NCI-H1105 (cell line): ENCODE measurements around the gene NT5E.

ENCODE experiments used
- DNase-seq: peaks from one replicate; lab custom pipeline; 2025; lab: John Stamatoyannopoulos, UW

Gene NT5E

GRCh38 chr6:85421972-85422371 lies 27.9 kb upstream of the NT5E start:
- DNase-seq: no peak

- DNase-seq: no peak
Observed at GRCh38 chr6:85422996-85423395, 26.9 kb upstream of the NT5E start.

- no peak for DNase-seq
Observed at GRCh38 chr6:85424981-85425380, 24.9 kb upstream of the NT5E start.

DNA sequence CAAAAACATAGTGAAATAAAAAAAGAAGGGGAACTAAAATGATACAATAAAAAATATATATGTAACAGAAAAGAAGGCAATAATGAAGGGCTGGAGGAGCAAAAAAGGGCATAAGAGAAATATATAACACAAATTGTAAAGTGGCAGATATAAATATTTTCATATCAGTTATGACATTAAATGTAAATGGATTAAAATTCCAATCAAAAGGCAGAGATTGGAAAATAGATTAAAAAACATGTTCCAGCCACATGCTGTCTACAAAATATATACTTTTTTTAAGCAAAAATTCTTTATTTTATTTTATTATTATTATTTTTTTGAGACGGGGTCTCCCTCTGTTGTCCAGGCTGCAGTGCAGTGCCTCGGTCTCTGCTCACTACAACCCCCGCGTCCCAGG lies 23.9 kb upstream of the NT5E start:
- no peak for DNase-seq

DNA sequence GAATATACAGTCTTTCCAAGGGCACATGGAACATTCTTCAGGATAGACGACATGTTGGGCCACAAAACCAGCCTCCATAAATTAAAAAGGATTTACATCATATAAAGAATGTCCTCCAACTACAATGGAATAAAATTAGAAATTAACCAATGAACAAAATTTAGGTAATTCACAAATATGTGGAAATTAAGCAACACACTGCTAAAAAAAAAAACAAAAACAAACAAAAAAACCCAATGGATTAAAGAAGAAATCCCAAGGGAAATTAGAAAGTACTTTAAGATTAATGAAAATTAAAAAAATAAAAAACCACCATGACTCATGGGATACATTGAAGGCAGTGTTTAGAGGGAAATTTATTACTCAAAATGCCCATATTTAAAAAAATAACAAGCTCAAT lies 21.4 kb upstream of the NT5E start:
- no peak for DNase-seq

DNA sequence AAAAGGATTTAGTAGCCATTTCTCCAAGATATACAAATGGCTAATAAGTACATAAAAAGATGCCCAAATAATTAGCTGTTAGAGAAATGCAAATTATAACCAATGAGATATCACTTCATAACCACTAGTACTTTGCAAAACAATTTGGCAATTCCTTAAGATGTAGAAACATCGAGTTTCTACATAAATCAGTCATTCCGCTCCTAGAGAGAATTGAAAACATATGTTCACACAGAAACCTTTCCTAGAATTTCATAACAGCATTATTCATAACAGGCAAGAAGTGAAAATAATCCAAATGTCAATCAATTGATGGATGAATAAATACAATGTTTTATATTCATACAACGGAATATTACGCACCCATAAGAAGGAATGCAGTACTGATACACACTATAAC lies 20.5 kb upstream of the NT5E start:
- DNase-seq: no peak

DNA sequence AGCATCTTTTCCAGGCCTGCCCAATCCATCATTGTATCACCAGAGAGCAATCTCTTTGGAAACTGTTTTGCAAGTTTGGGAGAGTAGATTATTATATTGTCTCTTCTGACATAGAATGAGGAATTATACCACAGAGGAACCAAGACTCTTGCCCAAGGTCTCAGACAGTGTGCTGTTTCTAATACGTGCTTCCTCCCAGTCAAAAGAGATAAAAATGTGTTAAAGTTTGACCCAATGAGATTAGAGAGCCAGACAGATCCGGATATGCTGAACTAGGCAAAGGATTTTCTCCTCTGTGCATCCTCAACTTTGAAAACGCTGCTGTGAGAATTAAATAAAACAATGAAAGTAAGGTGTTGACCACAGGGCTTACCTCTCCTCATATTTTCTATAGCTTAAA lies 18.6 kb upstream of the NT5E start:
- DNase-seq: no peak

DNA sequence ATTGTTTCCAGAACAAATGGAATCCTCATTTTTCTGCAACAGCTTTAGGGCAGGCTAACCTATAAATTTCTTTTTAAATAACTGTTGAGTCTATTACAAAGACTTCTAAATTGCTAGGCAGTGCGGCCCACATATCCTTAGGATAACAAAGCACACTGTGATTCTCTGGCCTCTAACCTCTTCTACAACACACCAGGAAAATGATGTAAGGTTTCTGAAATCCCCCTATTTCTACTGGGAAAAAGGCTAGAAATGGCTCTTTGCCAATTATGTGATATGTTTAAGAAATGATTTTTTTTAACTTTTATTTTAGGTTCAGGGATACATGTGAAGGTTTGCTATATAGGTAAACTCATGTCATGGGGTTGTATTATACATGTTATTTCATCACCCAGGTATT lies 17.3 kb upstream of the NT5E start:
- no peak for DNase-seq

DNA sequence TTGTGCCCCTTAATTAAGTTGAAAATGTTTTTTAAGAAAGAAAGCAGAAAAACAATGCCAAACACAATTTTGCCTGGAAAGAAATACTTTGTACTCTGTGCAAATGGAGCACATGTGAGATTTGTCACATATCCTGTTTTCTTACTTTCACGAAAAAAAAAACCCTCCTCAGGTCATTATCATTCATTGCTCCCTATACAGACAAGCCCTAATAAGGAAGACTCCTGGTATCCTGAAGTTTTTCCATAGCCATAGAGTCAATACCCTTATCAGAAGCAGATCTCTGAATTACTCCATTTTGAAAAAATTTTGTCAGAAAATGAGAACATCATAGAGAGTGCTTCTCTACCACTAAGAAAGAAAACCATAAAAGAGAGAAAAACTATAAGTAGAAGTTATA lies 14.0 kb upstream of the NT5E start:
- no peak for DNase-seq

- no peak for DNase-seq
Observed at GRCh38 chr6:85436411-85436810, 13.5 kb upstream of the NT5E start.

GRCh38 chr6:85436939-85437495 lies 12.9 kb upstream of the NT5E start:
- no peak for DNase-seq

- DNase-seq: no peak
Observed at GRCh38 chr6:85443349-85444117, 6.3 kb upstream of the NT5E start.

- no peak for DNase-seq
Observed at GRCh38 chr6:85449388-85449817, 480 bp upstream of the NT5E start.

GRCh38 chr6:85451565-85452306 lies 1.9 kb downstream of the NT5E start:
- no peak for DNase-seq

DNA sequence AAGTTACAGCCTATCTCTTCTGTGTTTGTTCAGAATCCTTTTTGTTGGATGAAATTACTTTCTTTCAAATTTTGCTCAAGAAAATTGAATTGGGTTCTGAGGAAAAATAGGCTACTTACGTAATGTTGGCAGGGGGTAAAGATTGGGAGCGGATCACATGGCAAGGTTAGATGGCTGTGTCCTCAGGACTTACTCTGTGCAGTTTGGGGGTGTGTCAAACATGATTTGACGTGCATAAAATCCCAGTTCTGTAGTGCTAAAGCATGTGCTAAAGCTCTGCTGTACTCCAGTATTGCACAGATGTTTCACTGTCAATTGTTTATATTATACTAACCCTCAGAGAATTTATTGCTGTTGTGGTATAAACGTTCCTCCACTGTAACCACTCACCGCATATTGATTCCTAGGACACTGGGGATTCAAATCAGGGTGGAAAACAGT lies 2.6 kb downstream of the NT5E start:
- no peak for DNase-seq

- no peak for DNase-seq
Observed at GRCh38 chr6:85453052-85453451, 3.2 kb downstream of the NT5E start.

DNA sequence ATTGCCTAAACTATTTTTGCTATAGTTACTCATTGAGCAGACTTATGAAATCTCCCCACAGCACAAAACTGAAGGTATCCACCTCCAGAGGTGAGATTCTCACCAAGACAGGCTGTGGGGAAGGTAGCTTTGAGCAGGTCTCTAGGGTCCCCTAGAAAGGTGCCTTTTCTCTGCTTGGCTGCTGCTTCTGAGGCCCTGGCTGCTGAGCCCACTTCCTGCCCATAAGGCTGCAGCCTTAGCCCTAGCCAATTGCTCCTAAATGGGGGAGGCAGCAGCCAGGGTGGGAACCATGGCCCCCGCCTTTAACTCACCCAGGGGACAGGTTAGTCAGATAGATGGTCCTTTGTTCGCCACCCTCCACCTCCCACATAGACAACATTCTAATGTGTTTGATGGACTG lies 3.6 kb downstream of the NT5E start:
- DNase-seq: no peak

DNA sequence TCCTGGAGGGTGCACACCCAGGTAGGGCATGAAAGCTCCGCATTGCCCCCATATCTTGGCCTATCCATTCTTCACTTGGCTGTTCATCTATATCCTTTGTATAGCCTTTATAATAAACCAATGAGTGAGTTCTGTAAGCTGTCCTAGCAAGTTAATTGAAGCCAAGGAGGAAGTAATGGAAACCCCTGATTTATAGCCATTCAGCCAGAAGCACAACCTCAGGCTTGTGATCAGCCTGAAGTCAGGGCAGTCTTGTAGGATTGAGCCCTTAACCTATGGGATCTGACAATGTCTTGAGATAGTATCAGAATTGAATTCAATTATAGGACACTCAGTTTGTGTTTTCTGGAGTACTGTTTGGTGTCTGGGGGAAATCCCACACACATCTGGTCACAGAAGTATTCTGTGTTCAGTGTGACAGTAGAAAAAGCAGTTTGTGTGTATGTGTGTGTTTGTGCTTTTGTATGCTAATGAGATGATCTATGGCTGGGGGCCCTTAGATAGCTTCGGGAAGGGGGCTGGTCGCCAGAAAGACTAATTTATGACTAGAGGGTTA lies 5.7 kb downstream of the NT5E start:
- no peak for DNase-seq

GRCh38 chr6:85456782-85457181 lies 6.9 kb downstream of the NT5E start:
- no peak for DNase-seq

GRCh38 chr6:85458184-85458583 lies 8.3 kb downstream of the NT5E start:
- no peak for DNase-seq

DNA sequence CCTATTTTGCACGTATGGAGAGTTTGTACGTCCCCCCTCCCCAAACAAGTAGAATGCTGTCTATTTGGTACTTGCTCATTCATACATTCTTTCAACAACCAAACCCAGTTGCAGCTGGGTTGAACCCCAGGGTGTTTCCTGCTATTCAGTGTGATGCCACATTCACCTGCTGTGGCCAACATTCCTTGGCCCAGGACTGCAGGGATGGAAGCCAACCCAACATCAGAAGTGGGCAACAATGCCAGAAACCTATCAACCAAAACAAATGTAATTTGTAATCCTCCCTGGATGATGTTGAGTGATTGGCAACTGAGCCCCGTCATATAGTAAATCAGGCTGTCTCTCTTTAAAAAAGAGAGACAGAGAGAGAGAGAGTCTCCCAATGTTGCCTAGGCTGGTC lies 8.9 kb downstream of the NT5E start:
- DNase-seq: no peak

GRCh38 chr6:85459224-85459901 lies 9.5 kb downstream of the NT5E start:
- DNase-seq: no peak
